Ishikawa (cell line): Measurements from ENCODE around the gene STPG2.

Experiments
- EGR1 ChIP-seq: IDR thresholded peaks from 2 replicates; pipeline ENCODE4 v1.6.1; 2012
- EP300 ChIP-seq: IDR thresholded peaks from 2 replicates; pipeline ENCODE4 v1.6.1; 2012; ENCODE audit warnings: borderline replicate concordance
- FOXM1 ChIP-seq: IDR thresholded peaks from 2 replicates; pipeline ENCODE4 v1.6.1; 2012; ENCODE audit warnings: low read depth, borderline replicate concordance
- MAX ChIP-seq: IDR thresholded peaks from 2 replicates; pipeline ENCODE4 v1.6.1; 2012
- NFIC ChIP-seq: IDR thresholded peaks from 2 replicates; pipeline ENCODE4 v1.6.1; 2012
- RAD21 ChIP-seq: IDR thresholded peaks from 2 replicates; pipeline ENCODE4 v1.6.1; 2012; ENCODE audit warnings: low read depth
- REST ChIP-seq: IDR thresholded peaks from 2 replicates; pipeline ENCODE4 v1.6.1; 2012; ENCODE audit warnings: low read depth, mild to moderate bottlenecking
- TAF1 ChIP-seq: IDR thresholded peaks from 2 replicates; pipeline ENCODE4 v1.6.1; 2012; ENCODE audit warnings: low read depth, mild to moderate bottlenecking
- TEAD4 ChIP-seq: IDR thresholded peaks from 2 replicates; pipeline ENCODE4 v1.6.1; 2012
- USF1 ChIP-seq: IDR thresholded peaks from 2 replicates; pipeline ENCODE4 v1.6.1; 2012
- YY1 ChIP-seq: IDR thresholded peaks from 2 replicates; pipeline ENCODE4 v1.6.1; 2012; ENCODE audit warnings: low read depth
- ZBTB7A ChIP-seq: IDR thresholded peaks from 2 replicates; pipeline ENCODE4 v1.6.1; 2012; ENCODE audit warnings: low read depth

GRCh38 chr4:97761445-97762114 lies 381.7 kb downstream of the STPG2 start:
- TF ChIP-seq FOXM1, result no peak
- TF ChIP-seq MAX, result no peak
- TF ChIP-seq RAD21, result no peak
- TF ChIP-seq EP300, result no peak
- TF ChIP-seq REST, result no peak
- TF ChIP-seq USF1, result no peak
- no peak for TF ChIP-seq EGR1
- TF ChIP-seq TAF1, result no peak
- no peak for TF ChIP-seq YY1
- no peak for TF ChIP-seq TEAD4
- TF ChIP-seq NFIC, result no peak
- TF ChIP-seq ZBTB7A, result no peak
